CD4-positive, alpha-beta T cell treated with Interleukin-17A for 1 hour (primary cell): Measurements from ENCODE around the gene CDKAL1.
"Not testable (repeated sequence)": the region's sequence is repeated elsewhere in the genome, so short reads cannot be mapped to it uniquely, and the experiment has no call there.

Source experiments
- DNase-seq: peaks from one replicate; pipeline ENCODE4 v3.0.0-alpha.2; 2020

CDKAL1 gene

DNA sequence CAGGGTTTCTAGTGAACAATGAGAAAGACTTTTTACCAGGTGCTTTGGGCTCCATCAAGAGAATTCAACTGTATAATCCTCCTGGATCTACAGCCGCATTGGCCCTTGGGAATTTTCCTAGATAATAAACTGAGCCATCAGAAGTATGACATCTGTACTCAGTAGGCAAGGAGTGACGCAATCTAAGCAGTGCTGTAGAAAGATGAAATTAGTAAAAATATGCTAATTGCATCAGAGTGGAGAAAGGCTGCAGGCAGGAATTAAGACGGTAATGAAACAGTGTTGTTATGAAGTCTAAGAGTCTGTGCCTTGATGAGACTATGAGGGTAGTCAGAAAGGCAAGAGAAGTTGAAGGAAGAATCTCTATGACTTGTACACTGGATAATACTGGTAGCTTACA lies 551.4 kb downstream of the CDKAL1 start:
- DNase-seq: no peak

DNA sequence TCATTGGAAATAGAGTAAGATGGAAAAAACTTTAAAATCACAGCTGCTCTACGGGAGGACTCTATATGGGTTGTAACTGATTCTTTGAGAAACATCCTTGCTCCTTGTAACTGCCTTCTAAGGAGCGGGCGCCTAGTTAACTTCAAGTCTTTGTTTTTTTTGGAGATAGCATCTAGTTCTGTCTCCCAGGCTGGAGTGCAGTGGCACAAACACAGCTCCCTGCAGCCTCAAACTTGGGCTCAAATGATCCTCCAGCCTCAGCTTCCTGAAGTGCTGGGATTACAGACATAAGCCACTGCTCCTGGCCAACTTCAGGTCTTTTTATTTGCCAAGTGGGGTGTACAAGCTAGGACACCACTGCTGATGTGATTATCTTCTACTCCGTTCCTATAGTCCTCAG lies 552.9 kb downstream of the CDKAL1 start:
- no peak for DNase-seq

DNA sequence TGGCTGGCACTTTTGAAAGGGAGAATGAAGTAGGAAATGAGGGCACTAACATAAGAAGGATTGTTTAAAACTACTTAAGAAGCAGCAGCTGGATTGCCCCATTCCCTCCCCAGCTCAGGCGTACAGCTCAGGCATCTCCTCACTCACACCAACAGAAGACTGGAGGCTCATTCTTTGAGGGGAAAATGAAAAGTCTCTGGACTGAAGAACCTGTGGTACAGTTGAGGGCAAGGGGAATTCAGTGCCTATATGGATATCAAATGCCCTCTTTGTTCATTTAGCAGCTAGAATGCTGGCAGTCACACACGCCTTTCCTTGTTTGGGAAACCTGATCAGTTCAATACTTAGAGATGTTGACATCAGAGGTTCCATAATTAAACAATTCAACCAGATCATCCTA lies 557.2 kb downstream of the CDKAL1 start:
- no peak for DNase-seq

DNA sequence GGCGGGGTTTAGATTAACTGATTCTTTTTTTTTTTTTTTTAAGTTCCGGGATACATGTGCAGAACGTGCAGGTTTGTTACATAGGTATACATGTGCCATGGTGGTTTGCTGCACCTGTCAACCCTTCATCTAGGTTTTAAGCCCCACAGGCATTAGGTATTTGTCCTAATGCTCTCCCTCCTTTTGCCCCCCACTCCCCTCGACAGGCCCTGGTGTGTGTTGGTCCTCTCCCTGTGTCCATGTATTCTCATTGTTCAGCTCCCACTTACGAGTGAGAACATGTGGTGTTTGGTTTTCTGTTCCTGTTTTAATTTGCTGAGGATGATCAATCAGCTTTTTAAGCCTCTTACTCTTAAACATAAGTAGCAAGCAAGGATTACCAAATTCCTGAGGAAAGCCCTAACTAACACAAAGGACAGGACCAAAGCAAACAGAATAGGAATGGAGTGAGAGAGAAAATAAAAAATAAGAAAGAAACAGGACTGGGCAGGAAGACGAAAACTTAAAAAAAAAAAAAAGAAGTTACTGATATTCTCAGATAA lies 558.0 kb downstream of the CDKAL1 start:
- not testable (repeated sequence) for DNase-seq

DNA sequence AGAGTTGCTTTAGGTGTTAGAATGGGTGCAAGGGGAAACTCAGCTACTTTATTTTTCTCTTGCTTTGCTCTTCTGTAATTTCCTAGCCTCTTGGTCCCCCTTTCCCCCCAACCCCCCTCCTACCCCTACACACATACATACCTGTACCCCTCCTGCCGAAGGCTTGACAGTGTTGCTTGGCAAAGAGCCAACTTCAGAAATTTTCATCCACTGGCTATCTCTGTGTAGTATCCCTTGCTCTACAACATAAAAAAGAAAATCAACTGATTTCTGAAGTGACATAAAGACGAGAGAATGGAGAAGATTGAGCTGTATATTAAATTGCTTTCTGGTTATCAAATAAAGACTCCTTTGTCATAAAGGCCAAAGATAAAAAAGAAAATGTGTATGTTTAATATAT lies 561.2 kb downstream of the CDKAL1 start:
- no peak for DNase-seq

DNA sequence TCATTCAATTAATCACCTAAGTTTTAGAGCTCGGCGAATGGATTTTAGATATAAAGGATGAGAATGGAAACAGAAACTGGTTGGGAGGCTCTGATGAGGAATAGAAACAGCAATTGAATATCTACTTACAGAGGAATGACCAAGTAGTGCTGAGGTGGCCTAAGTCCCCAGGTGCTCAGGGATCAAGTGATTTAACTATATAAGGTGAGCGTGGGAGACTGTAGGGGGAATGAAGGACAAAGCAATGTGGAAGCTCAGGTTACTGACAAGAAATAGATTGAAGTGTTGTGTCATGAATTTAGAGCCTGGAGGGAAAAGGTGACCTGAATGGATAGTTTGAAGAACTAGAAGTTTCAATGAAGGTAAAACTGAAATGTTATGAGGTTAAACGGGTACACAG lies 563.9 kb downstream of the CDKAL1 start:
- no peak for DNase-seq

DNA sequence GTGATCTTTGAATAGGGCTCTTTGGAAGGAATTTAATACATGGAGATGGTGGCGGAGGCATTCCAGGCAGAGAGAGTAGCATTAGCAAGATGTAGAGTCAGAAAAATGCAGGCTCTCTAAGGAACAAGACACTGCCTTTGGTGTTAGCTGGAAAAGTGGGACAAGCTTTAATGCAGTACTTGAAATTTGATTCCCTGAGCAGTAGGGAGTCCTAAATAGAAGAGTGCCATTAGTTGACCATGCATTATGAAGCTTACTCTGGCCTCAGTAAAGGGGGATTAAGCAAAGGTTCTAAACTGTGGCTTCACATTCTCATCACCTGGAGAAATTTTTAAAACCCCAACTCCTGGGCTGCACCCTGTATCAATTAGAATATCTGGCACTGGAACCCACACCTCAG lies 564.5 kb downstream of the CDKAL1 start:
- DNase-seq: no peak

DNA sequence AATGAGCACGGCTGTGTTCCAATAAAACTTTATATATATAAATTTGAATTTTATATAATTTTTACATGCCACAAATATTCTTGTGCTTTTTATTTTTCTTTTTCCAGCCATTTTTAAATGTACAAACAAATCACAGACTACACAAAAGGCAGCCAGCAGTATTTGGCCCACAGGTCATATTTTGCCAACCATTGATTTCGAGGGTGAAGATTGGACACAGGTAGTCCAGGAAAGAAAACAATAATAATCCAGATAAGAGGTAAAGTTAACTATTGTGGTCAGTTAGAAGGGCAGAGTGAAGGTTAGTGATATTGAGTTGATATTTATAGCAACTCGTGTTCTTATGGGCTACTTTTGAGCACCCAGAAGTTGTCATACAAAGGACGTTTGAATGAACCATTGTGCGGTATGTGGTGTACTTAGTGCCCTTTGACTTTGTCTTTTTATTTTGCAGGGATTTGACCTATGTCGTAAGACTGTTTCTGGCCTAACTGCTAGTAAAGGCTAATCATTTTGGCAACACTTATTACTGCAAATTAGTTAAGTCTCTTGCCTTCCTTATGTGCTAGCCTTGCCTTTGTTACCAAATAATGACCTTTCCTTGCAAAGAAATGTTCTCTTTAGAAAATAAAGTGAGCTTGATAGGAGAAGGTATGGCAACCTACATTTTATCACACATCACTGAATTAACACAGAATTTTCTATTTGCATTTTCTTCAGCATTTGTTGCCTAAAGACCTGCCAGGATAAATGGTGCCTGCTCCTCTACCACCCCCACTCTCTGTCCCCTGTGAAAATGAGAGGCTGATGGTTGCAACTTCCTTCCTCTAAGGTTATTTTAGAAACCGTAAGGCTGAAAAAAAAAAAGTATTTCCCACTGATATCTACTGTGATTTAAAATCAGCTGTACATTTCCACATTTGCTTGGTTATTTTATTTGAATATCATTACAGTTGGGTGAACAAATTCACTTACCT lies 565.4 kb downstream of the CDKAL1 start:
- no peak for DNase-seq

DNA sequence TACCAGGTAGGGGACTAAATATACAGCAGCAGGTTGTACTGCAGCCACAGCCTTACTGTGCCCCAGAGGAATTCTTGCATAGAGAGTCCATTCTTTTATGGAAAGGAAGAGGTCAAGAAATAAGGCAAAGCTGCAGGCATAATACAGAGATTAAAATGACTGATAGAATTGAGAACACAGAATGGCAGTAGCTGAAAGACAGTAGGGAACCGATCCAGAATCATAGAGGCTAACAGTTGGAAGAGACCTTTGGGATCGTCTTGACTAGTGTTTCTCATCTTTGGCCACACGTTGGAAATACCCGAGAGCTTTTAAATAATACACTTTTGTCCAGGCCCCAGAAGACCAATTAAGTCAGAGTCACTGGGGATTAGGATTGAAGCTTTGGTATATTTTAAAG lies 566.7 kb downstream of the CDKAL1 start:
- no peak for DNase-seq

DNA sequence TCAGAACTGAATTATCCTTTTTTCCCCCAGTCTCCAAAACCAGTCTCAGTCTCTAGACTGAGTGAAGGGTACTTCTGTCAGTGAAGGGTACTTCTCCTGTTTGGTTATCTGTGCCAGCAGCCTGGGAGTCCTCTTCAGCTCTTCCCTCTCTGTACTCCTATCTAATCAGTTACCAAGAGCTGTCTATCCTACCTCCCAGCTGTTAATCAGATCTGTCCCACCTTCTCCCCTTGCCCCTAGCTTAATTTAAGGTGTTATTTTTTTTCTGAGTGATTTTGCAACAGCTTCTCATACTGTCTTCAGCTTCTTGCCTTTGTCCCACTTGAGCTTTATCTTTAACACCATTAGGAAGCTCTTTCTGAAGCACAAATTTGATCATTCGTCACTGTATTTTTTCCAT lies 567.4 kb downstream of the CDKAL1 start:
- DNase-seq: no peak

DNA sequence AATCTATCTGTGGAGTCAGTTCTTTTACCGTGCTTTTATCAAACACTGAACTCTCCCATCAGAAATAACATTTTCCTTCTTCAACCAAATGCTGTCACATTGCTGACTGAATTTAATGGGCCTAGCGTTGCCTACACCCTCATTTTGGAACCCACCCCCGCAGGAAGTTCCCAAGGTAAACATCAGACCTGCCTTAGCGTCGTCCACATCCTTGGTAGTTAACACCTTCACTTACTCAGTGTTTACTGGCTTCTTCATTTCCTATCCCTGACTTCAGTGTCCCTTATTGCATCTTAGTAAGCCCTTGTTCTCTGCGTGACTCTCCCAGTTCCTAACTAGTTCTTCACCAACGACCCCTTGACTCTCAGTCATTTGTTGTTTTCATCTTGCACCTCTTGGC lies 567.9 kb downstream of the CDKAL1 start:
- DNase-seq: no peak

DNA sequence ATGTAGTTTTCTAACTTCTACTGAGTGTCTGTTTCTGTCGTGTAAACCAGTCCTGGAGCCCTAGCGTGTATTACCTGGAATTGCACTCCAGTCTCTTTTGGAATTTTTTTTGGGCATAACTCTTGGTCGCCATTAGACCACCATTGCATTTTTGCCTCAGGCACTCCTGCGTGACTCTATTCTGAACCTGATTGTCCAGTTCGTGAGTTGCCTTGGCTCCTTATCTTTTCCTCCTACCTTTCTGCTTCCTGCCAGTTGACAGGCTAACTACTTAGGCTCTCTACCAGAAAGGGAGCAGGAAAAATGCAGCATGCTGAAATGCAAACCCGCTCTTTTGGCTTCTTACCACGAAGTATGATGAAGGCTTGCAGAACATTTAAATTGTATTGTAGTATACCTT lies 568.4 kb downstream of the CDKAL1 start:
- no peak for DNase-seq

DNA sequence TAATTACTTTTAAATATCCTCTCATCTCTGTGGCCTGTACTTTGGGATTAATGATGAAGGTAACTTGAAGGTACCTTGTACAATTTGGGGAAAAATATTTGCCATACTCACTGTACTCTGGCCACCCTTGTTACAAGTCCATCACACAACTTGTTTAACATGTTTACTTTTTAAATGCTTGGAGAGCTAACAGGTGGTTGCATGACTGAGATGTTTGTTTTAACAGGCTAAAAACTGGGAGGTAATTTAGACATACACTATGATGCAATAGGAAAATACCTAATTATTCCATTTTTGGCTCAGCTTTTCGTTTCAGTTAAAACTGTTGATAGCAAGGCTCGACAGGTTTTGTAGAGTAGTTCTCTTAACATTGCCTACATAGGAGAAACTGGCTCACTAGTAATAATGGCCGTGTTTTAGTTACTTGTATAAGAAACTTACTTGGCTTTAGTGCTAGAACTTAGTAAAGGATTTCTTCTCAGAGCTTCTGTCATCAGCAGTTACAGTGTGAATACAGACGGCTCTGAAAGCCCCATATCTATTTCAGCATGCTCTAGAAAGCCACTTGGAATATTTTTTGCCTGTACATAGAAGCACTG lies 569.5 kb downstream of the CDKAL1 start:
- DNase-seq: no peak

DNA sequence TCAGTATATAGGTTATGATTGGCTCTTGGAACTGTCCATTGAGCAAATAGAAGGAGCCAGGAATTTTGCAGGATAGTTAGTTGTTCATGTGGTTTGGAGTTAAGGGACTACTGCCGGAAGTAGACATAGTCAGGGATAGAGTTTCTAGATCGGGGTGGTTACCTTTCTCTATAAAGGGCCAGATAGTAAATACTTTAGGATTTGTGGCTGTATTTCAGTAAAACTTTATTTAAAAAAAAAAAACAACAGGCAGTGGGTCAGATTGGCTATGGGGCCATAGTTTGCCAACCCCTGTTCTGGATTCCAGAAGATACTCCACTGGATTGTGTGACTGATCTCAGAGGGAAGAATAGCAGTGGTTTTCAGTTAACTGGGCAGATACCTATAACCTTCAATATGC lies 570.0 kb downstream of the CDKAL1 start:
- no peak for DNase-seq

DNA sequence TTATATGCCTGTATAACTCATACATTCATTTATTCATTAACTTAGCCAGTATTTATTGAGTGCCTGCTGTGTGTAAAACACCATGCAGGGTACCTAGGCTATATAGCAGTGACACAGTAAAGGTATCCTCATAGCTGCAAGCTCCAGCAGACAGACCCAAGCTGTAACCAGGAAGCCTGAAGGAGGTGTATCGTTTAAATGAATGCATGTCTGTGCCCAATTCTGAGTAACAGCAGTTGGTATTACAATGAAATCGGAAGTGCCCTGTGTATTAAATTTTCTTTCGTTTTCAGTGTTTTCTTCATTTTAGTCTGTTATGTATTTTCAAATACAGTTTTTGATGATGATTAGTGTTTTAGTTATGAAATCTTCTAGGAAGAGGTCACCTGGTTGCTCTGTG lies 573.5 kb downstream of the CDKAL1 start:
- DNase-seq: no peak

DNA sequence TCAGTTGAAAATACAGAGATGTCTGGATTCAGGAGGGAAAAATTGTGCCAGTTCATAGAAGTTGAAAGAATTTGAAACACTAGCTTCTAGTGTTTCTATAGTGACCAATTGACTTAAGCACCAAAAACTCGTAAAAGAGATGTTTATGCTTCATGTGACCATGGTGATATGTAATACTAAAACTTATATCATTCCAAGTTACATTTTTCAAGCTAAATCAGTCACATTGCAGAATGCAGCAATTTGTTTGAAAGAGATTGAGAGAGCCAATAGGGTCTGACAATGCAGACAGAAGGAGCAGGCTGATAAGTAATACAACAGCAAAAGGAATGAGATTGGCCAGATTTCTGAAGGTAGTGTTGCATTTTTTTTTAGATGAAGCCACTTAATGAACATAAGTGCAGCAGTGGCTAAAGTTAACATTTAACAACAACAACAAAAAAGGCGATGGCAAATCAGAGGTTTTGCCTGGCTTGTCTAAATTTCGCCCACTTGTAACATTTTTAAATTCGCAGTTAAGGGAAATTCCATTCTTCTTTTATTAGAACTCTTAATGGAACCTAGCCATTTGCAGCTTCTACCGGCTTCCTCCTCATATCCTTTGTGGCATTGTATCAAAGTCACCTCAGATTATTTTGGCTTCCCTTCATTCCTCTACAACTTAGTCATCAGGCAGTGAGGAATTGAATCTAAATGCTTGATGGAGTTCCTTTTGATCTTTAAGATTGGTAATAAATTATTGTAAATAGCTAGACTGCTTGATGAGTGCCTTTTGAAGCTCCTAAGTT lies 575.3 kb downstream of the CDKAL1 start:
- DNase-seq: no peak

DNA sequence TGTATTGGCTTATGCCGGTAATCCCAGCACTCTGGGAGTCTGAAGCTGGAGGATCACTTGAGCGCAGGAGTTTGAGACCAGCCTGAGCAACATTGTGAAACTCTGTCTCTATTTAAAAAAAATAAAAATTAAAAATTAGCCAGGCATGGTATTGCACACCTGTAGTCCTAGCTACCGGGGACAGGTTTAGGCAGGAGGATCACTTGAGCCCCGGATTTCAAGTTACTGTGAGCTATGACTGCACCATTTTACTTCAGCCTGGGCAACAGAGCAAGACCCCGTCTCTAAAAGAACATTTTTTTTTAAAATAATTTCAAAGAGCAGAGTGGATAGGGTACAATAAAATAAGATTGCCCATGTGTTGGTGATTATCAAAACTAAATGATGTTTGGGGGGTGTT lies 576.4 kb downstream of the CDKAL1 start:
- no peak for DNase-seq

DNA sequence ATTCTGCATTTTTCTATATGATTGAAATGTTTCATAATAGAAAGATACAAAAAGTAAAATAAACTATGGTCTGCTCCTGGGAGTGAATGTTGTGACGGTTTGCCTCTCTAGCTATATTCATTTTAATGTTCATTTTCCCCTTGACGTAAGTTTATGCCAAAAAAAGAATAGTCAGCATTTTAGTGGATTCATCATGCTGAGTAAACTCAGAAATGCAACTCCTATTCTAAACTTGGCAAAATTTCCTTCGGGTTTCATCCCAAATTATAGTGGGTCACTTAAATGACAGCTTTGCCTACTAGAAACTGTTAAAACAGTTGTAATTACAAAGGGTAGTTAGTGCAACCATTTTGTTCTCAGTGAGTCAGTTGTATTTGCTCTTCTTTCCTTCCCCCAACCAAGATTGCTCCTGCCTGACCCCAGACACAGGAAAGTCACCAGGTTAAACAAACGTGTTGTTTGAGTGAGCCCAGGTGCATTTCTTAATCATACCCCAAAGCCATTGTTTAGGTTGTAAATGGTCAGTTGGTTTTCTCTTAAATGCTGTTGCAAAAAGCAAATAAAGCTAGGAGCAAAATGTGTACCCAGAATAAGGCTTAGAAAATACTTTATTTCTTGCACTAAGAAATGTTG lies 577.0 kb downstream of the CDKAL1 start:
- DNase-seq: no peak

DNA sequence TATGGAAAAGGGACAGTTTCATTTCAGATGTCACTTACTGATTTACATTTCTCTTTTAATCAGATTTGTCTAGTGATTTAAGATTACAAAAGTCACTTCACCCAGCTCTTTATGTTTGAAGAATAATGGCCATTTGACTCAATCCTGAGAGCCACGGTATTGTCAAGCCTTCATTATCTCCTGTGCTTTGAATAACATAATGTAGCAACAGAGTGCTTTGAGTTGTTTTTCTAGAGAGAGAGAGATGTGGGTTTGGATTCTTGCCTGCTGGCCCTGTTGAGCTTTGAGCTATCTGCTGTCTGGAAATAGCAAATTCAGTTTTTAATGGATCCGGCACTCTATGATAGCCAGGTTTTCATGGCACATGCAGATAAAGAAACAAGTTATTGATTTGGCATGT lies 580.9 kb downstream of the CDKAL1 start:
- no peak for DNase-seq

DNA sequence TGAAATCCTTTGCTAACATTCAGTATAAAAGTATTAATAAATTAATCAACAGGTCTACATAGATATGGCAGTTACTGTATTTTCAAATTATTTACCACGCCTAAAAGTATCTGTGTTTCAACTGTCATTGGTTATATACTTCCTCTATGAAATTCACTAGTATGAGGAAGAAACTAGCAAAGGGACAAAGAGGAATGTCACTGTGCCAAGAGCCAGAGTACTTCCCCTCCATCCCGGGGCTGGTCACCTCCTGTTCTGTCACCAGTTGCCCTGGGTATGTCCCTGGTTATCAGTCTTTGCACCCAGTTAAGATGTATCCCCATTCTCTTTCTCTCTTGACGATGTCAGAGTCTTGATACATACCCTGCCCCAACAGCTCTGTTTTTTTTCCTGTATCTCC lies 582.5 kb downstream of the CDKAL1 start:
- no peak for DNase-seq

DNA sequence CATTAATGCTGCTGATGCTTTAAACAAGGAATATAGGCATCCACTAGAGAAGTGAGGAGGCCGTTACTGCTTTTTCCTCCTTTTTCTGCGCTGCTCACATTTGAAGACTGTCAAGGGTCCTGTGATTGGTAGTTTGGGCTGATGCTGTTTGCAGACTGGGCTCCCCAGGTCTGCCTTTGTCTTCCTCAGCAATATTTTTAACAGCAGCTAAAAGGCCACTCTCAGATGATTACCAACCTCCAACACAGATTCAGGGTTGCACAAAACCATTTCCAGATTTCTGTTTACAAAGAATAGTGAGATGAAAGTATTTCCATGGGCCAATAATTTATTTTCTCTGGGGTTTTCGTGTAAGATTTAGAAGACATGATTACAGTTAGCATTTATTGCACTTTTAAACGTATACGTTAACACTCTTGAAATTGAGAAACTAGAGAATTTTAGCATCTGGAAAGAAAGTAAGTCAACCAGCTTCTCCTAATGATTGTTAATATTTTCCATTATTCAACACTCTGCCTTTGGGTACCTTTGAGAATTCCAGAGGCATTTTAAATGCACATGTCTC lies 584.0 kb downstream of the CDKAL1 start:
- DNase-seq: no peak

DNA sequence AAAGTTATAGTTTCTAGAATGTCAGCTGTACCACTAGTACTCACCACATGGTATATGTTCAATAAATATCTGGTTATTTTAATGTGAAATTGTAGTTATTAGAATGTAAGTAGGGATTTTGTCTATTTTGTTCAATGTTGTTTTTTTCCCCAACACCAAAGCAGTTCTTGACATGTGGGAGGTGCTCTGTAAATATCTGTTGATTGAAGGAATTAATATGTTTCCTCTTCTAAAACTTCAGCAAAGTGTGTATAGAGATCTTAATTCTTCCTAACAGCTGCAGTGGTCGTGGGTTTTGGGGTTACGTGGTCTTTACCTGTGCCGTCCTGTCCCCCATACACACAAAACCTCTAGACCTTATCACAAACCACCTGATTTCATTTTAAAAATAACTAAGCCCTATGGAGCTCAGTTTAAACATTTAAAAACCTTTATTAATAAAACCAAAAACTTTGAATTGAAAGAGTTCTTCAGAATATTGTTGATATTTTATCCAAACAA lies 587.4 kb downstream of the CDKAL1 start:
- DNase-seq: no peak
